Sigmoid colon (tissue), 4 donors: ENCODE measurements around the gene RBM4B.

Experiments used
- CTCF ChIP-seq, 4 experiments: fragments of 450-650 bp in 3 of 4; fragments of 200-600 bp in 1 of 4; IDR thresholded peaks; one replicate each; pipeline ENCODE4 v1.5.1; 2016 to 2019; ENCODE audit warnings: antibody characterized with exemption in 4 of 4, mild to moderate bottlenecking in 3 of 4, moderate library complexity in 2 of 4
- POLR2AphosphoS5 ChIP-seq, 4 donors: sonication (generic); formaldehyde crosslinking; IDR thresholded peaks; one replicate each; pipeline ENCODE4 v1.6.1; 2017; ENCODE audit warnings: antibody characterized with exemption in 4 of 4

- TF ChIP-seq CTCF (IDR thresholded peaks at IDR 0.05) = no peak
- TF ChIP-seq POLR2AphosphoS5 (IDR thresholded peaks at IDR 0.05) = no peak
Observed at GRCh38 chr11:66684635-66685034, 6.9 kb upstream of the RBM4B start.
